PC-9 (cell line): ENCODE measurements around the gene FICD.

ENCODE experiments used
- EZH2 ChIP-seq: fragments of 200-600 bp; sonication (generic); IDR thresholded peaks from 2 replicates; pipeline ENCODE4 v1.8.0; 2017; ENCODE audit warnings: antibody characterized with exemption, low read depth
- TF ChIP-seq, protein P1 (sequence below): fragments of 200-600 bp; sonication (generic); conservative IDR thresholded peaks from 2 replicates; pipeline ENCODE4 v1.6.1; 2017; ENCODE audit warnings: mixed run types, antibody characterized with exemption, mild to moderate bottlenecking, moderate library complexity

DNA sequence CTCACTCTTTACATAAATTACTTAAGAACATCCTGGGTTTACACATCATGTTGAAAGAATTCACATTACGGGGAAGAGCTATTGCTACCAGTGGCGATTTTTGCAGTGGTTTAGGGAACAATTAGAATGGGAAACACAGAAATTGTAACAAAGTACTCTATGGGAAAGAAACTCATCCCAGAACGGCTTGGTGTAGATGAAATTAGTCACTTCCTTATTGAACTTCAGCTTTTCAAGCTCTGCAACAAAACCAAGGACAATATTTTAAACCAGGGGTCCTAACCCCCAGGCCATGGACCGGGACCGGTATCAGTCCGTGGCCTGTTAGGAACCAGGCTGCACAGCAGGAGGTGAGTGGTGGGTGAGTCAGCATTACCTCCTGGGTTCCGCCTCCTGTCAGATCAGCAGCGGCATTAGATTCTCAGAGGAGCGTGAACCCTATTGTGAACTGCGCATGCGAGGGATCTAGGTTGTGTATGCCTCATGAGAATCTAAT, 32.3 kb upstream of the FICD start:
- TF ChIP-seq, protein P1, sequence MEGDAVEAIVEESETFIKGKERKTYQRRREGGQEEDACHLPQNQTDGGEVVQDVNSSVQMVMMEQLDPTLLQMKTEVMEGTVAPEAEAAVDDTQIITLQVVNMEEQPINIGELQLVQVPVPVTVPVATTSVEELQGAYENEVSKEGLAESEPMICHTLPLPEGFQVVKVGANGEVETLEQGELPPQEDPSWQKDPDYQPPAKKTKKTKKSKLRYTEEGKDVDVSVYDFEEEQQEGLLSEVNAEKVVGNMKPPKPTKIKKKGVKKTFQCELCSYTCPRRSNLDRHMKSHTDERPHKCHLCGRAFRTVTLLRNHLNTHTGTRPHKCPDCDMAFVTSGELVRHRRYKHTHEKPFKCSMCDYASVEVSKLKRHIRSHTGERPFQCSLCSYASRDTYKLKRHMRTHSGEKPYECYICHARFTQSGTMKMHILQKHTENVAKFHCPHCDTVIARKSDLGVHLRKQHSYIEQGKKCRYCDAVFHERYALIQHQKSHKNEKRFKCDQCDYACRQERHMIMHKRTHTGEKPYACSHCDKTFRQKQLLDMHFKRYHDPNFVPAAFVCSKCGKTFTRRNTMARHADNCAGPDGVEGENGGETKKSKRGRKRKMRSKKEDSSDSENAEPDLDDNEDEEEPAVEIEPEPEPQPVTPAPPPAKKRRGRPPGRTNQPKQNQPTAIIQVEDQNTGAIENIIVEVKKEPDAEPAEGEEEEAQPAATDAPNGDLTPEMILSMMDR: no peak
- no peak for TF ChIP-seq EZH2
